Ramos (cell line): ENCODE measurements around the gene AHNAK2.

Experiments used
- in situ Hi-C: fragments of 300-500 bp; cut with MboI; formaldehyde crosslinking; loops from one replicate; pipeline ENCODE4 v1.14.3; 2022; ENCODE audit warnings: low sequenced_read_pairs; ENCODE audit not compliant: unreplicated experiment

Gene AHNAK2

GRCh38 chr14:104989236-104989950 is 11.2 kb upstream of the AHNAK2 start:
- in situ Hi-C loops = no loop called here

- in situ Hi-C loops = no loop called here
These were observed 8.5 kb upstream of the AHNAK2 start for GRCh38 chr14:104986487-104987164.

- in situ Hi-C loops = no loop called here
These were observed 7.7 kb upstream of the AHNAK2 start, which contains the start of gene CLBA1 for GRCh38 chr14:104985675-104986486. TSS of gene CLBA1 (plus strand) at chr14:104985788. CDS start at chr14:104986432, 644 bp downstream.

GRCh38 chr14:104984056-104984894 is 6.1 kb upstream of the AHNAK2 start:
- in situ Hi-C loops = no loop called here

- in situ Hi-C loops = no loop called here
These were observed 5.1 kb upstream of the AHNAK2 start for GRCh38 chr14:104983231-104983721.

GRCh38 chr14:104982548-104983230 is 4.5 kb upstream of the AHNAK2 start:
- in situ Hi-C loops = no loop called here

- in situ Hi-C loops = no loop called here
These were observed 3.7 kb upstream of the AHNAK2 start for GRCh38 chr14:104981699-104982541.

- in situ Hi-C loops = no loop called here
These were observed 2.7 kb upstream of the AHNAK2 start for GRCh38 chr14:104980611-104981531.

GRCh38 chr14:104979758-104980610 is 1.8 kb upstream of the AHNAK2 start:
- in situ Hi-C loops = no loop called here

- in situ Hi-C loops = no loop called here
These were observed 845 bp upstream of the AHNAK2 start for GRCh38 chr14:104978746-104979691.

- in situ Hi-C loops = no loop called here
These were observed 1.0 kb downstream of the AHNAK2 start for GRCh38 chr14:104977008-104977680.

GRCh38 chr14:104976198-104977007 is 1.8 kb downstream of the AHNAK2 start:
- in situ Hi-C loops = no loop called here

GRCh38 chr14:104975481-104976197 is 2.5 kb downstream of the AHNAK2 start:
- in situ Hi-C loops = no loop called here
